Measurements from ENCODE around the gene SIGLEC14.
"Not testable (repeated sequence)": the region's sequence is repeated elsewhere in the genome, so short reads cannot be mapped to it uniquely, and the experiment has no call there.

The SIGLEC14 gene

GRCh38 chr19:51646730-51647129, at the start of gene SIGLEC14:
TSS of gene SIGLEC14 (minus strand) at chr19:51646825. CDS start at chr19:51646759, 66 bp downstream.
- DNase-seq = not testable (repeated sequence)

GRCh38 chr19:51695702-51696315, 49.2 kb upstream of the SIGLEC14 start:
- DNase-seq = no peak

GRCh38 chr19:51695088-51695487, 48.5 kb upstream of the SIGLEC14 start:
- no peak for DNase-seq

GRCh38 chr19:51694318-51695085, 47.9 kb upstream of the SIGLEC14 start:
- no peak for DNase-seq

- no peak for DNase-seq
Observed at GRCh38 chr19:51693819-51694218, 47.2 kb upstream of the SIGLEC14 start.

GRCh38 chr19:51693260-51693659, 46.6 kb upstream of the SIGLEC14 start, which contains the start of gene SPACA6:
TSS of gene SPACA6 (plus strand) at chr19:51693330. CDS start at chr19:51693527, 197 bp downstream.
- DNase-seq = no peak

- DNase-seq = no peak
Observed at GRCh38 chr19:51692468-51692867, 45.8 kb upstream of the SIGLEC14 start.

- DNase-seq = no peak
Observed at GRCh38 chr19:51691584-51692428, 45.2 kb upstream of the SIGLEC14 start.

GRCh38 chr19:51691074-51691583, 44.5 kb upstream of the SIGLEC14 start:
- DNase-seq = no peak

GRCh38 chr19:51690454-51691073, 43.9 kb upstream of the SIGLEC14 start:
- no peak for DNase-seq

GRCh38 chr19:51689751-51690453, 43.3 kb upstream of the SIGLEC14 start:
- no peak for DNase-seq

GRCh38 chr19:51688671-51689571, 42.3 kb upstream of the SIGLEC14 start:
- no peak for DNase-seq

GRCh38 chr19:51687791-51688670, 41.4 kb upstream of the SIGLEC14 start:
- no peak for DNase-seq

GRCh38 chr19:51686171-51686570, 39.5 kb upstream of the SIGLEC14 start:
- DNase-seq = no peak

GRCh38 chr19:51681286-51681941, 34.8 kb upstream of the SIGLEC14 start:
- peak; percentile 57 for DNase-seq

- DNase-seq = no peak
Observed at GRCh38 chr19:51680474-51680873, 33.8 kb upstream of the SIGLEC14 start.

- peak; percentile 27 for DNase-seq
Observed at GRCh38 chr19:51676566-51677083, 30.0 kb upstream of the SIGLEC14 start.

- DNase-seq = not testable (repeated sequence)
Observed at GRCh38 chr19:51675911-51676565, 29.4 kb upstream of the SIGLEC14 start.

Data from MV-4-11 (cell line).